GM18907 (cell line): Measurements from ENCODE around the gene SMC1B.
"Not testable (repeated sequence)": the region's sequence is repeated elsewhere in the genome, so short reads cannot be mapped to it uniquely, and the experiment has no call there.

Experiments used
- ATAC-seq: cut with Tn5 transposase; IDR thresholded peaks from one replicate; pipeline ENCODE4 v1.9.1; 2021; ENCODE audit warnings: mild to moderate bottlenecking, moderate library complexity; ENCODE audit not compliant: unreplicated experiment

The SMC1B gene

DNA sequence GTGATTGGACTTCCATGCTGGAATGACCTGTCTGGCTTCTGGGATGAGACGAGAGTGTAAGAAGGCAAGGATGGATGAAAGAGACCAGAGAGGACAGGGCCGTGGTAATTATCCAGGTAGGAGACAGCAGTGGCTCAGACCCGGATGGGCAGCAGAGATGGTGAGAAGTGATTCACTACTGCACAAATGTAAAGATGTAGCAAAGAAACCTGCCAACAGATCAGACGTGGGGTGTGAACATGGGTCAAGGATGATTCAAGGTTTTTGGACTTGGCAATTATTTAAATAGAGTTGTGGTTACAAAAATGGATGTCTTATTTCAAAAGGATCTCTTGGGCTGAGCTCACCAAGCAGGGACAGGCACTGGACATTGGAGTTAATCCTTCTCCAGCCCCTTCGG is 32.8 kb upstream of the SMC1B start:
- no peak for ATAC-seq

DNA sequence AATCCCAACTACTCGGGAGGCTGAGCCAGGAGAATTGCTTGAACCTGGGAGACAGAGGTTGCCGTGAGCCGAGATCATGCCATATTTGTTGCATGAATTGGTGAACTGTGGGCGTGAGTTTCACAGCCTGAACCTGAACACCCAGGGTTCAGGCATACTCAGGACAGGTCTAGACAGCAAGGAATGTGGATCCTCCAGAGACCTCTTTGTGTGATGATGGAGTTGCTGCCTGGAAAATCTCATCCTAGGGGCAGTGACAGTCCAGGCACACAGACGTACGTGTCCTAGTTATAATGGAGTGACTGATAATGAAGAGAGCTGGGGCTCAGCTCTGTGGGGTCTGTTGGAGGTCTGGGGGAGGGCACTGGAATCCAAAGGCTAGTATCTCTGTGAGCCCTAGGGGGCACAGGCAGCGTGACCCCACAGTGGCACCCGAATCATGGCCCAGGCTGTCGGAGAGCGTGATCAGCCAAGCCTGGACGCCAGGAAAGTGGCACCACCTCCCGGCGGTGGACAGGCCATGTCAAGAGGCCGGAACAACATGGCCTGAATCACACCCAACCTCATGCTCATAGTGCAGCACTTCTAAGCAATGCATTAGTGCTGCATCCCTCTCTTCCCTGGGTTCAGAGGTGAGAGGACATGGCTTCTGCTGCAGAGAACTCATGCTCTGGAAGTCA is 31.8 kb upstream of the SMC1B start:
- no peak for ATAC-seq

DNA sequence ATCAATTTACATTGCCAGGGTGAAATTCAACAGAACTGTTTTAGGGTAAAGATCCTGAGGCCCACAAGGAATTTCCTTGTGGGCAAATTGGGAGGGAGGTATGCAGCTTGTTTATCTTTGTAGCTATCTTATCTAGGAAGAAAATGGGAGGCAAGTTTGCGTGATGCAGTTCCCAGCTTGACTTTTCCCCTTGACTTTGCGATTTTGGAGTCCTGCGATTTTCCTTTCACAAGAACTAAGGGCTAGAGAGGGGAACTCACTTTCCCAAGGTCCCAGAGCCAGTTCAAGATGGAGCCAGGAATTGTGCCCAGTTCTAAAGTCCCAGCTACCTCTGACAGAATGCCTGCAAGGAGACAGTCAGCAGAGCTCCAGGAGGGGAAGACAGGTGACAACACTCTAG is 30.8 kb upstream of the SMC1B start:
- no peak for ATAC-seq

DNA sequence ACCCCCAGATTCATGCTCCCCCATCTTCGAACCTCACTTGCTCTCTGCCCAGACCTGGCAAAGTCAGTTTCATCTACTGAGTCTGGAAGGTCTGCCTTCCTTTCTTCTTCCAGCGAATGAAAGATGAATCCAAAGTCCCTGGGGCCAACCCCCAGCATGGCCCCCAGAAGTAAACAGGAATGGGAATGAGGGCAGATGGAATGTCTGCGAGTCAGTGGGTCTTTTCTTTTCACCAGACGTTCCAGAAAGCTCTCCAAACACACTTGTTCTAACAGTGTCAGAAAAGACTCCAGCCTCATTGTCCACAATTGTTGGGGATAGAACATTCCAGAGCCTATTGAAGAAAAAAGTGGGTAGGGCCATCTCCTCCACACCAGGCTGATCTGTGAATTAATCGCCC is 28.7 kb upstream of the SMC1B start:
- ATAC-seq = no peak

DNA sequence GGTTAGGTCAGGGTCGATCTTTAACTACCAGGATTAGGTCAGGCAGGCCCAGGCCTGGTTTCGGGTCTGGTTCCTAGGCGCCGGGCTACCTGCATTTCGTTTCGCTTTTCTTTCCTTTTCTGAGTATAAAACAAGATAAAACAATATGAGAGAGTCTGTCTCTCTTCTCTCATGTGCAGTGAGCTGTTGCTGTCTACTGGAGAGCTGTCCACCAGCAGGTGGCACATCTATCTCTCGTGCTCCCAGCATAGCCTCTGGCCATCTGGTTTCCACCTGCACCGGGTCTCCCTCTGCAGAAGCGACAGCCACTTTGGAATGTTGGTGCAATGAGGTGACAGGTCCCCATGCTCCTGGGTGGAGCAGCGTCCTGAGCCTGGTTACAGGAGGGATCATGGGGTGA is 27.7 kb upstream of the SMC1B start:
- ATAC-seq = no peak

DNA sequence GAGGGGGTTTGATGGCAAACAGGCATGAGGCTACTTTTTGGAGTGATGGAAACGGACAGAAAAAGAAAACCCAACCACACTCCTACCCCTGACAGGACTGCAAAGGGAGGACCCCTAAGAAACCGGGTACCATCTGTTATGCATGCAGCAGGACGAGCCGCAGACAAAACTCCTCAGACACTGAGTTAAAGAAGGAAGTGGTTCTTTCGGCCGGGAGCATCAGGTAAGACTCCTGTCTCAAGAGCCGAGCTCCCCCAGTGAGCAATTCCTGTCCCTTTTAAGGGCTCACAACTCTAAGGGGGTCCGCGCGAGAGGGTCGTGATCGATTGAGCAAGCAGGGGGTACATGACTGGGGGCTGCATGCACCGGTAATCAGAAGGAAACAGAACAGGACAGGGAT is 27.3 kb upstream of the SMC1B start:
- ATAC-seq = not testable (repeated sequence)

DNA sequence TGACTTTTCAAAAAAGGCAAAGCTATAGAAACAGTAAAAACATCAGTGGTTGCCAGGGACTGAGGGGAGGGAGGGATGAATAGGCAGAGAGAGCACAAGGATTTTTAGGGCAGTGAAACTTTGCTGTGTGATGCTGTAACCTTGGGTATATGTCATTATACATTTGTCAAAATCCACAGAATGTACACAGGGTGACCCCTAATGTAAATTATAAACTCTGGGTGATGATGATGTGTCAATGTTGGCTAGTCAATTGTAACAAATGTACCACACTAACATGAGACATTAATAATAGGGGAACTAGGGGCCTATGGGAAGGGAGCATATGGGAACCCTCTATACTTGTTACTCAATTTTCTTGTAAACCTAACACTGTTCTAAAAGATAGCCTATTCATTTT is 24.9 kb upstream of the SMC1B start:
- ATAC-seq = no peak

DNA sequence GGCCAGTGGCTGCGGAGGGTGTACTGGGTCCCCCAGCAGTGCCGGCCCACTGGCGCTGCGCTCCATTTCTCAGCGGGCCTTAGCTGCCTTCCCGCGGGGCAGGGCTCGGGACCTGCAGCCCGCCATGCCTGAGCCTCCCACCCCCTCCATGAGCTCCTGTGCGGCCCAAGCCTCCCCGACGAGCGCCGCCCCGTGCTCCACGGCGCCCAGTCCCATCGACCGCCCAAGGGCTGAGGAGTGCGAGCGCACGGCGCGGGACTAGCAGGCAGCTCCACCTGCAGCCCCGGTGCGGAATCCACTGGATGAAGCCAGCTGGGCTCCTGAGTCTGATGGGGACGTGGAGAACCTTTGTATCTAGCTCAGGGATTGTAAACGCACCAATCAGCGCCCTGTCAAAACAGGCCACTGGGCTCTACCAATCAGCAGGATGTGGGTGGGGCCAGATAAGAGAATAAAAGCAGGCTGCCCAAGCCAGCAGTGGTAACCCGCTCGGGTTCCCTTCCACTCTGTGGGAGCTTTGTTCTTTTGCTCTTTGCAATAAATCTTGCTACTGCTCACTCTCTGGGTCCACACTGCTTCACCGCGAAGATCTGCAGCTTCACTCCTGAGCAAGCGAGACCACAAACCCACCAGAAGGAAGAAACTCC is 23.6 kb upstream of the SMC1B start:
- ATAC-seq = not testable (repeated sequence)

DNA sequence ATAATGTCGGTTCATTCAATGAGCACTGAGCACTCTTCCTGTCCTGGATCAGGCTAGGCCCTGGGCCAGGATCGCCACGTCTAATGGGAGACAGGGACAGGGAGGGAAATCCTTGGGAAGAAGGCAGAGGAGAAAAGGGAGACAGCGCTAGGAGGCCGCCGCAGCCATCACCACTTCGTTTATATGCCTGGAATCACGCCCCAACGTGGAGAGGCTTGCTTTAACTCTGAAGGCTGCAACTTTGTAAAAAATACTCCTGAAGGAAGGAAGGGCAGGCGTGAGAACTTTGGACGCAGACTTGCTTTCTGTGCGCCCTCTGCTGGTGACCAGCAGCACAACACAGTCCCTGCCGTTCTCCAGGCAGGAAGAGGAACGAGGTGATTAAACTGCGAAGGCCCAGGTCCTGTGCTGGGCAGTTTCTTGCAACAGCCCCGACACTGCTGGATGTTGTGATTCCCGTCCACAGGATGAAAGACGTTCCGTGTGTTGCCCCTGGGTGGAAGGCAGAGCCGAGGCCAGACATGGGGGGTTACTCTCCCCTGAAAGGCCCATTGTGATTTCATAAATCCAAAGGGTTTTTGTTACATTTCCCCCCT is 22.2 kb upstream of the SMC1B start:
- ATAC-seq = no peak

DNA sequence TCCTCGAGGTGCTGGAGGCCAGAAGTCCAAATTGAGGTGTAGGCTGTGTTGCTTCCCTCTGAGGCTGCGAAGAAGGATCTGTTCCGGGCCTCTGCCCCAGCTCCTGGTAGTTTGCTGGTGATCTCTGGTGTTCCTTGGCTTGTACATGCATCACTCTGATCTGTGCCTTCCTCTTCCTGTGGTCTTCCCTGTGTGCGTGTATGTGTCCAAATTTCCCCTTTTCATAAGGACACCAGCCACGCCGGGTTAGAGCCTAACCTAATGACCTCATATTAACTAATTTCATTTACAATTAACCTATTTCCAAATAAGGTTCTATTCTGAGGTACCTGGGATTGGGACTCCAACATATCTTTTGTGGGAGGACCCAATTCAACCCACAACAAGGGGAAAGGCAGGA is 21.6 kb upstream of the SMC1B start:
- no peak for ATAC-seq

DNA sequence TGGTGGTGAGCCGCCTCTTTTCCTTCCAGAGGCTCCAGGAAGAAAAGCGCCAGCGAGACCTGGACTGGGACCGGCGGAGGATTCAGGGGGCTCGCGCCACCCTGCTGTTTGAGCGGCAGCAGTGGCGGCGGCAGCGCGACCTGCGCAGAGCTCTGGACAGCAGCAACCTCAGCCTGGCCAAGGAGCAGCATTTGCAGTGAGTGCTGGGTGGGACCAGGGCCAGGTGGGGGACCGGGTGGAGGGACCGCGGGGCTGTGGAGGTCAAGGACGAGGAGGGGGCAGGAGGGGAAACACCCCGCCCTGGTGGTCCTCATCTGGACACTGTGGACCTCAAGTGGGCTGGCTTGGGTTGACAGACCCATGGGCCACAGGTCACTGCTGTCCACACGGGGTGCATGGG is 17.5 kb upstream of the SMC1B start:
- ATAC-seq = no peak

DNA sequence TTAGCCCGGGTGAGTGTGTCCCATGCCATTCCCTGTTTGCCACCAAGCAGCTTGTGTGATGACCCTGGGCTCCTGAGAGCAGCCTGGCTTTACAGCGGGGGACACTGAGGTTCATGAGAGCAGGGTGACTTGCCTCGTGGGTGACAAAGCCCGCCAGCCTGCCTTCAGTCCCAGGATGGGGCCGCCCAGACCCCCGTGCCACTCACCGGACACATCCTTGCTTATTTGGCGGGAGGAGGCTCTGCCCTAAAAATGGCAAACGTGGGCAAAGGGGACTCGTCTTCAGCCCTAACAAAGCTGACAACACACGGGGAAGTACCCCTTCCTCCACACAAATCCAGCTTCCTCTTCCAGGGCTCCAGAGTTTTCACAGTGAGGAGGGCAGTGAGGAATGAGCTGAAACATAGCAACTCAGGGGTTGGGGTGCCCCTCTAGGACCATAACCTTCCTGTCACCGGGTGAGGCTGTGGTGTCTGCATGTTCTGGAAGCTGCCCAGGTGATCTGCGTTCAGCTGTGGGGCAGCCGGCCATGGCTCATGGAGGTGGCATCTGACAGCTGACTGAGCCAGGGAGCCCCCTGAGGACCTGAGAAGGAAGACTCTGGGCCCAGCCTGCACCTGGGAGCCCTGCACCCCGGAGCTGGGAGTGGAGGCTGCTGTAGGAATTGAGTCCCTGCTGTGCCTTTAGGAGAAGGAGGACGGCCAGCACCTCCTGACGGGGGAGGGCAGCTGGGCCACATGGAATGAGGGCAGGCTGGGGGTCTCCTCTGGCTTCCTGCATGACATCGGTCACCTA is 16.8 kb upstream of the SMC1B start:
- no peak for ATAC-seq

DNA sequence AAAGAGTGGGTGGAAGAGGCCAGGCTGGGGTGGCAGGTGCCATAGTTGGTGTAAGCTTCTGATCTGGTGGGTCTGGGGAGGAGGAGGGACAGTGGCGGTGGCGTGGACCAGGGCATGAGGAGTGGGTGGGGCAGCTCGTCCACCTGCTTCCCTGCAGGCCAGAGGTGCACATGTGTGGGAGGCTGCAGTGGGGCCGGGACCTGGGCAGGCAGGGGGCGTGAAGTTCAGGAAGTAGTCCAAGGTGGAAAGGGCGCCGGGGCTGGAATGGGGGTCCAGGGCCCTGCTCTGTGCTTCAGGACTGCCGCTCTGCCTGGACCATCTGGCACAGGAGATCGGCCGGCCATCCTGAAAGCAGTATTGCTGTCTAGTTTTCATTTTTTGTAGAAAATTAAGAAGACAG is 16.0 kb upstream of the SMC1B start:
- no peak for ATAC-seq

DNA sequence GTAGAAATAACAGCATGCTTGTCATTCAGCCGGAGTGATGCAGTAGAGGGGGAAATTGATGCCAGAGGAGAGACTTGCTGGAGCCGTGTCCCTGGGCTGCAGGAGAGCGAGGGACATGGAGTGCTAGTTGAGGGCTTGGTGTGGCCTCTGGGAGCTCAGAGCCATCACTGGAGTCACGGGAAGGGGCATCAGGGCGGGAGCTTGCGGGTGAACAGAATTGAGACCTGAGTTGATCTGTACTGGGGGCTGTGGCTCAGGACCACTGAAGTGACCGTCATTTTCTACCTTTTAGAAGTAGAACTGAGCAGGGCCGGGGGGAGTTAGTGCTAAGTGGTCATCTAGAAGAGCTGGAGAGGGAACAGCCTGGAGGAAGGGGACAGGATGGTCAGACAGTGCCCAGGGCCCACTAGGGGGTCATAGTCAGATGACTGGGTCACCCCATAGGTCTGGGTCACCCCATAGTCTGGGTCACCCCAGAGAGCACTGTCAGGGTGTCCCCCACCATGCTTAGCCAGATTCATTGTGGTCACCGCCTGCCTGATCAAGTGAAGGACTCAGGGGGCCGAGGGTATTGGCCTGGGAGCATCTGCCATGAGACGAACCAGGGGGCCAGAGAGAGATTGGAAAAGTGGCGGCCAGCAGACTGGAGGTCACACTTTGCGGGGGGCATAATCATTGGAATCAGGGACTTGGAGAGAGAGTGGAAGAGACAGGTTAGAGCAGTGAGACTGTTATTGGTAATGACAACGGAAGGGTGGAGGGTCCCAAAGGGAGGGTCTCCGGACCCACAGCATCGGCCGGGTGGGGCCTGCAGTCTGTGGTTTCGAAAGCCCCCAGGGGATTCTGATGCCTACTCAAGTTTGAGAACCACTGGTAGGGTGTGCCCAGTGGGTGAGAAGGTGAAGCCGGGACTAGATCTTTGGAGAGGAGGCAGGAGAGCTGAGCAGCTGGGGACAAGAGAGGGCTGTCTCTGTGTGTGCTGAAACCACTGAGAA is 15.3 kb upstream of the SMC1B start:
- no peak for ATAC-seq

DNA sequence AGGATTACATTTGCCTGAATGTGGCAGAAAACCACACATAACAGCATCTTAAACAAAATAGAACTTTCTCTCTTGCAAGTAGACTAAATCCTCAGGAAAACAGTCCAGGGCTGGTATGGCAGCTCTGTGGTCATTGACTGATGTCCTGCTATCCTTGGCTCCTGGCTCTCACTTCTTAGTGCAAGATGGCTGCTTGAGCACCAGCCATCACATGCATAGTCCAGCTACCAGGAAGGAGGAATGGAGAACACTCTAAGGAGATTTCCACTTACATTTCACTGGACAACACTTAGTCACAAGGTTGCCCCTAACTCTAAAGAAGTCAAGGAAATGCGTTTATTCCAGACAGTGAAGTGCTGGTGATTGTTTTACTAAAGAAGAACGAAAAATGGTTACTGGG is 13.7 kb upstream of the SMC1B start:
- ATAC-seq = no peak

DNA sequence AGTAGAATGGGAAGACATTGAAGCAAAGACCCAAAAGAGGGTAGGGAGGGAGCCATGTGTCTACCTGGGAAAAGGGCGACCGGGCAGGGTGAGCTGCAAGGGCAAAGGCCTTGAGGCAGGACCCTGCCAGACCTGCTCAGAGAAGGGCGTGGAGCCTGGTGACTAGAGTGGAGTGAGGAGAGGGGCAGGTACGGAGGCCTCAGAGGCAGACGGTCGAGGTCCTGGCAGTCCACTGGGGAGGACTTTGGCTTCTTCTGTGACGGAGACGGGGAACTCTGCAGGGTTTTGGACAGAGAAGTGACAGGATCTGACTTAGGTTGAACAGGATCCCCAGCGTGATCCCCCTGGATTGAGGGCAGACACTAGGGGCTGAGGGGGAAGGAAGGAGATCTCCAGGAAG is 13.0 kb upstream of the SMC1B start:
- no peak for ATAC-seq

DNA sequence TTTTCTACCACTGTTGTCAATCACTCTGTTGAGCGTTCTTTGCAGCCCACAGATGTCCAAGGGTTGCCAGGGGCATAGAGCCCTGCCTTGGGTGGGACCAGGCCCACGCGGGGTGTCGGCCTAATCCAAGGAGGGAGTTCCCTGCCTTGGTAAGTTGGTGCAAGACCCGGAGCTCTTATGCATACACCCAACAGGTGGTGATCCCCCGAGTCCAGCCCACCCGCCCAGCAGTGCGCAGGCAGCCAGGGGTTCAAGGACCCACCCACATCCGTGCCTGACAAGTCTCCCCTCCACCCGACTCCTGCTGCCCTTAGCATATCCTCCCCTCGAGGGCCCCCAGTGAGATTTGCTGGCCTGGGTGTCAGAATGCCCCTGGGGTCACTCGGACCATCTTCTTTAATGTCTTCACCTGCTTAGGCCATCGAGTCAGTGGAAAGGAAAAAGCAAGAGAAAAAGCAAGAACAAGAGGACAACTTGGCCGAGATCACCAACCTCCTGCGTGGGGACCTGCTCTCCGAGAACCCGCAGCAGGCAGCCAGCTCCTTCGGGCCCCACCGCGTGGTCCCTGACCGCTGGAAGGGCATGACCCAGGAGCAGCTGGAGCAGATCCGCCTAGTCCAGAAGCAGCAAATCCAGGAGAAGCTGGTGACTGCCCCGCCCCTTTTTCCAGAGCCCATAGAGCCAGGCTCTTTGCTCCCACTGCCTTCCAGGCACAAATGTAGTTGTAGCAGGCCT is 12.3 kb upstream of the SMC1B start:
- no peak for ATAC-seq

DNA sequence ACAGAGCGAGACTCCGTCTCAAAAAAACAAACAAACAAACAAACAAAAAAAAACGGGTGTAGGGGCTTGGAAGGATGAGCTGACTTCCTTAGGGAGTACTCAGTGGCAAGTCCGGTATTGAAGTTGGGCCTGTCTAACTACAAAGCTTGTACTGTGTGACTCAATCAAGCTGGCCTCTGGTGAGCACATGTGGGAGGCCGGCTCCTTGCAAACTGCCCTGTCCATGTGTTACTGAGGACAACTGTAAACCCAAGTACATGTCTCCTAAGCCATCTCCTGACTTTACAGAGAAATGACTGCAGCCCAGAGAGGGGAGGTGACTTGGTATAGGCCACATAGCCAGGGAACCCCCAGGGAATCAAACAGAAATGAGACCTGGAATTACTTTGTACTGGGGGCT is 11.7 kb upstream of the SMC1B start:
- no peak for ATAC-seq

DNA sequence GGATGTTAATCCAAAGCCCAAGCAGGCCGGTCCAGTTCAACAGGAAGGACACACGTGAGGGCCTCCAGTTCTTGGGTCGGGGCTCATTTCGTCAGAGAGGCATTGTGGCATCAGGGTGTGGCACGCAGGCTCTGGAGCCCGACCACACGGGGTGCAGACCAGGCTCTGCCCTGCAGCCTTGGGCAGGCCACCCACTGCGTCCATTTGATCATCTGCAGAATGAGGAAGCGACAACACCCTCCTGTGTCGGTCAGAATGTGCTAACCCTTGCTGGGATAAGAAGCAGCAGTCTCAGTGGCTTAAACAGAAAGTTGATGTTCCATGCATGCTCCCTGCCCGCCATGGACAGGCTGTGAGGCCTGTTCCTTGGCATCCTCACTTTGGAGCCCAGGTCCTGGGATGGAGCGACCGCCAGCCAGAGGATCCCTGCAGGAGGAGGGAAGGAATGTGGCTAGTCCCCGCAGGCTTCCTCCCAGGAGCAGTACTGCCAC is 10.9 kb upstream of the SMC1B start:
- no peak for ATAC-seq

DNA sequence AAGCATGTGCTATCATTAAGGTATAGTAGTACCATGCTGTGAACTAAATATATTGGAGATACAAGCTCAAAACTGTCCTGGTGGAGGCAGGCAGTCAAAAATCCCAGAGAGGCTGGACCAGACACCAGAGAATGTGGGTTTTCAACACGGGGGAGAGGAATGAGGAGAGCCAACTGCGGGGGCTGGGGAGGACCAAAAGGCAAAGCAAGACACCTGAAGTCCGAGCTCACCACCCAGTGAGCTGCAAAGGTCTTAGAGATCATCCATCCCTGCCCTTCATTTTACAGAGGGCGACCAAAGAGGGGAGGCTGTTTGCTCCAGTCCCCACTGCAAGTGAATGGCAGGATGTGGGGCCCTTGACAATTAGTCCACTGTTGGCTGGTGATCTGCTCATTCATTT is 10.1 kb upstream of the SMC1B start:
- no peak for ATAC-seq
